ENCODE measurements around the gene RASSF7.

DNA sequence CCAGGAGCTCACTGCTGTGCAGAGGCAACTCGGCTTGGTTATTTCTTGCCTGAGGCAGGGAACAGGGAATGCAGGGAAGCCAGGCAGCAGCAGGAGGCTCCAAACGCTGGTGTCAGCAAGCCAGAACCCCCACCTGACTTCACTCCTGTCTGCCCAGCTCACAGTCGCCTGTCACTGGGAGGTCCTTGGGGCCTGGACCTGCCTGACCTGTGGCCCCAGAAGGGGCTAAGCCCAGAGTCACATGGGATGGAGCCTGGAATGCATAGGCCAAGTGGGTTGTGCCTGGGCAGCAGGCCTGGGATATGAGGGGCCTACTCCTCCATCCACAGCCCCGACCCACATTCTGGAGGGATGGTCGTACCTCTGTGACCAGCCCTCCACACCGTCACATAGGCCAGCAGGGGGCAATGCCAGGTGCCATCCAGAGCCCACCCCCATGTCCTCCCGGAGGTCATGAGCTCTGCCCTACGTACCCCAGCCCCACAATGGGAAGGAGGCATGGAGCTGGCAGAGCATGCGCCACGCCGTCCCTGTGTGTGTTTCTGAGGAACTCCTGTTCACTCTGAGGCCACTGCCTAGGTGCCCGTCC, 5.2 kb downstream of the RASSF7 start:
- TF ChIP-seq, protein P1, sequence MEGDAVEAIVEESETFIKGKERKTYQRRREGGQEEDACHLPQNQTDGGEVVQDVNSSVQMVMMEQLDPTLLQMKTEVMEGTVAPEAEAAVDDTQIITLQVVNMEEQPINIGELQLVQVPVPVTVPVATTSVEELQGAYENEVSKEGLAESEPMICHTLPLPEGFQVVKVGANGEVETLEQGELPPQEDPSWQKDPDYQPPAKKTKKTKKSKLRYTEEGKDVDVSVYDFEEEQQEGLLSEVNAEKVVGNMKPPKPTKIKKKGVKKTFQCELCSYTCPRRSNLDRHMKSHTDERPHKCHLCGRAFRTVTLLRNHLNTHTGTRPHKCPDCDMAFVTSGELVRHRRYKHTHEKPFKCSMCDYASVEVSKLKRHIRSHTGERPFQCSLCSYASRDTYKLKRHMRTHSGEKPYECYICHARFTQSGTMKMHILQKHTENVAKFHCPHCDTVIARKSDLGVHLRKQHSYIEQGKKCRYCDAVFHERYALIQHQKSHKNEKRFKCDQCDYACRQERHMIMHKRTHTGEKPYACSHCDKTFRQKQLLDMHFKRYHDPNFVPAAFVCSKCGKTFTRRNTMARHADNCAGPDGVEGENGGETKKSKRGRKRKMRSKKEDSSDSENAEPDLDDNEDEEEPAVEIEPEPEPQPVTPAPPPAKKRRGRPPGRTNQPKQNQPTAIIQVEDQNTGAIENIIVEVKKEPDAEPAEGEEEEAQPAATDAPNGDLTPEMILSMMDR (IDR thresholded peaks at IDR 0.05) = no peak
- TF ChIP-seq POLR2A (IDR thresholded peaks at IDR 0.05) = no peak
